H9 (cell line): Measurements from ENCODE around the gene MAP4K3. TPM values are rescaled to one million over a fixed set of nuclear protein-coding genes. Genes with fewer than 3 reads are reported as not detected.

Source experiments
- DNase-seq: peaks from one replicate; pipeline ENCODE4 v3.0.0-alpha.2; 2017
- H2AFZ ChIP-seq: one replicate; pipeline ENCODE4 v1.6.1; 2013; ENCODE audit warnings: mild to moderate bottlenecking, low read length, control low read depth, moderate library complexity
- H2AK5ac ChIP-seq: 2 replicates; pipeline ENCODE4 v1.6.1; 2013; ENCODE audit warnings: low read length, control low read depth, mixed read lengths; ENCODE audit not compliant: insufficient read length
- H2BK120ac ChIP-seq: one replicate; pipeline ENCODE4 v1.6.1; 2013; ENCODE audit warnings: low read depth, mild to moderate bottlenecking, low read length, control low read depth, inconsistent platforms; ENCODE audit not compliant: poor library complexity, severe bottlenecking
- H2BK12ac ChIP-seq: 2 replicates; pipeline ENCODE4 v1.6.1; 2013; ENCODE audit warnings: low read length, control low read depth, mixed read lengths, low read depth; ENCODE audit not compliant: insufficient read length
- H2BK15ac ChIP-seq: 2 replicates; pipeline ENCODE4 v1.6.1; 2013; ENCODE audit warnings: low read depth, low read length, control low read depth
- H2BK20ac ChIP-seq: one replicate; pipeline ENCODE4 v1.6.1; 2013; ENCODE audit warnings: low read depth, mild to moderate bottlenecking, low read length, control low read depth, inconsistent platforms; ENCODE audit not compliant: poor library complexity, severe bottlenecking
- H2BK5ac ChIP-seq: 2 replicates; pipeline ENCODE4 v1.6.1; 2013; ENCODE audit warnings: low read length, control low read depth, mixed read lengths; ENCODE audit not compliant: insufficient read length
- H3K14ac ChIP-seq: 2 replicates; pipeline ENCODE4 v1.6.1; 2013; ENCODE audit warnings: low read length, control low read depth; ENCODE audit not compliant: insufficient read depth
- H3K18ac ChIP-seq: 2 replicates; pipeline ENCODE4 v1.6.1; 2013; ENCODE audit warnings: low read depth, mild to moderate bottlenecking, mixed read lengths, low read length, control low read depth; ENCODE audit not compliant: insufficient read length
- H3K23ac ChIP-seq: 2 replicates; pipeline ENCODE4 v1.6.1; 2013; ENCODE audit warnings: low read length, control low read depth, mixed read lengths, low read depth; ENCODE audit not compliant: insufficient read length
- H3K23me2 ChIP-seq: 2 replicates; pipeline ENCODE4 v1.6.1; 2013; ENCODE audit warnings: low read depth, mild to moderate bottlenecking, mixed read lengths, low read length, control low read depth; ENCODE audit not compliant: insufficient read length, poor library complexity, severe bottlenecking
- H3K27ac ChIP-seq: 2 replicates; pipeline ENCODE4 v1.5.1; 2013; ENCODE audit warnings: low read length, control low read depth, mixed read lengths, low read depth; ENCODE audit not compliant: insufficient read length
- H3K27me3 ChIP-seq: 2 replicates; pipeline ENCODE4 v1.6.1; 2013; ENCODE audit warnings: low read length, control low read depth, inconsistent platforms; ENCODE audit not compliant: insufficient read depth
- H3K4ac ChIP-seq: 2 replicates; pipeline ENCODE4 v1.6.1; 2013; ENCODE audit warnings: low read depth, mild to moderate bottlenecking, control low read depth, inconsistent platforms, low read length, moderate library complexity
- H3K4me1 ChIP-seq: 2 replicates; pipeline ENCODE4 v1.6.1; 2013; ENCODE audit warnings: low read length, control low read depth, inconsistent platforms; ENCODE audit not compliant: insufficient read depth
- H3K4me2 ChIP-seq: 2 replicates; pipeline ENCODE4 v1.6.1; 2013; ENCODE audit warnings: low read length, control low read depth, mixed read lengths; ENCODE audit not compliant: insufficient read length, insufficient read depth
- H3K56ac ChIP-seq: 2 replicates; pipeline ENCODE4 v1.6.1; 2013; ENCODE audit warnings: low read depth, mild to moderate bottlenecking, mixed read lengths, low read length, control low read depth; ENCODE audit not compliant: insufficient read length
- H3K79me1 ChIP-seq: 2 replicates; pipeline ENCODE4 v1.6.1; 2013; ENCODE audit warnings: low read depth, mild to moderate bottlenecking, moderate library complexity, low read length, control low read depth, inconsistent platforms; ENCODE audit not compliant: insufficient read depth, poor library complexity, severe bottlenecking
- H3K79me2 ChIP-seq: 2 replicates; pipeline ENCODE4 v1.6.1; 2013; ENCODE audit warnings: low read length, control low read depth, inconsistent platforms; ENCODE audit not compliant: insufficient read depth
- H3K9ac ChIP-seq: 2 replicates; pipeline ENCODE4 v1.6.1; 2013; ENCODE audit warnings: low read length, control low read depth, mixed read lengths; ENCODE audit not compliant: insufficient read length; ENCODE audit errors: extremely low read depth
- H3K9me3 ChIP-seq: one replicate; pipeline ENCODE4 v1.6.1; 2013; ENCODE audit warnings: low read depth, low read length, inconsistent platforms; ENCODE audit not compliant: control insufficient read depth
- H3T11ph ChIP-seq: one replicate; pipeline ENCODE4 v1.6.1; 2013; ENCODE audit warnings: mild to moderate bottlenecking, low read length, control low read depth, inconsistent platforms
- H4K20me1 ChIP-seq: one replicate; pipeline ENCODE4 v1.6.1; 2013; ENCODE audit not compliant: control insufficient read depth, insufficient read length, insufficient read depth
- H4K5ac ChIP-seq: 2 replicates; pipeline ENCODE4 v1.6.1; 2013; ENCODE audit warnings: low read depth, mild to moderate bottlenecking, mixed read lengths, low read length, control low read depth; ENCODE audit not compliant: insufficient read length
- H4K8ac ChIP-seq: replicated peaks from 2 replicates; pipeline ENCODE4 v1.6.1; 2013; ENCODE audit warnings: low read length, control low read depth, mixed read lengths, low read depth; ENCODE audit not compliant: insufficient read length
- H4K91ac ChIP-seq: 2 replicates; pipeline ENCODE4 v1.6.1; 2013; ENCODE audit warnings: low read depth, mild to moderate bottlenecking, moderate library complexity, mixed read lengths, low read length, control low read depth; ENCODE audit not compliant: insufficient read length
- H3K27ac Mint-ChIP-seq, 3 experiments: 2 replicates in 2 of 3; 3 replicates in 1 of 3; pipeline ENCODE4 v1.8.0; 2020 to 2021; ENCODE audit warnings: mixed read lengths in 3 of 3, mild to moderate bottlenecking in 1 of 3, moderate library complexity in 1 of 3
- H3K27me3 Mint-ChIP-seq: 2 replicates; pipeline ENCODE4 v1.8.0; 2021; ENCODE audit warnings: low read depth, mild to moderate bottlenecking, moderate library complexity, mixed read lengths
- H3K36me3 Mint-ChIP-seq, 3 experiments: 2 replicates in 2 of 3; 3 replicates in 1 of 3; pipeline ENCODE4 v1.8.0; 2020 to 2021; ENCODE audit warnings: low read depth in 3 of 3, mixed read lengths in 3 of 3; ENCODE audit not compliant: insufficient read depth in 1 of 3
- H3K4me1 Mint-ChIP-seq, 2 experiments: 2 replicates each; pipeline ENCODE4 v1.8.0; 2020; ENCODE audit warnings: mixed read lengths in 2 of 2
- H3K4me3 Mint-ChIP-seq, 2 experiments: 2 replicates in 1 of 2; 3 replicates in 1 of 2; pipeline ENCODE4 v1.8.0; 2020 to 2021; ENCODE audit warnings: mild to moderate bottlenecking in 2 of 2, mixed read lengths in 2 of 2, moderate library complexity in 1 of 2
- H3K9me3 Mint-ChIP-seq, 2 experiments: 2 replicates in 1 of 2; 3 replicates in 1 of 2; pipeline ENCODE4 v1.8.0; 2020; ENCODE audit warnings: mild to moderate bottlenecking in 2 of 2, mixed read lengths in 2 of 2, moderate library complexity in 1 of 2
- CTCF ChIP-seq: fragments of 200-600 bp; sonication (generic); conservative IDR thresholded peaks from 3 replicates; pipeline ENCODE4 v1.8.0; 2021; ENCODE audit warnings: antibody characterized with exemption, mild to moderate bottlenecking
- total RNA-seq: library from RNA; stranded (reverse); gene quantifications from 2 replicates; pipeline ENCODE4 v1.2.1, GENCODE V29; 2021

MAP4K3 gene
- total RNA-seq, 1 experiment from 2014 or later, result 37.9 TPM

GRCh38 chr2:39334529-39334928 lies 102.6 kb downstream of the MAP4K3 start:
- no peaks in the 10 kb centered on the region for H3K9me3 ChIP-seq
- no peak overlapping the region for H3K27ac Mint-ChIP-seq
- TF ChIP-seq CTCF, result no peak

More at GRCh38 chr2:39334529-39334928, 102.6 kb downstream of the MAP4K3 start:
- no peak overlapping the region for H3K23ac ChIP-seq
- H3K36me3 Mint-ChIP-seq, result peaks cover 0 to 13% (median 10%) of the 10 kb centered on the region in 3 experiments; a peak in 5 of 7 replicates
- no peak overlapping the region for H2BK12ac ChIP-seq
- no peaks in the 10 kb centered on the region; the same call in 1 of the 2 replicates for H3K4me1 ChIP-seq
- H3K9me3 Mint-ChIP-seq, result no peaks in the 10 kb centered on the region
- H2AFZ ChIP-seq, result no peak overlapping the region
- H2AK5ac ChIP-seq, result no peak overlapping the region
- H2BK120ac ChIP-seq, result no peak overlapping the region
- DNase-seq, result no peak
- H4K5ac ChIP-seq, result no peak overlapping the region
- H3K79me1 ChIP-seq, result no peaks in the 10 kb centered on the region
- no peaks in the 10 kb centered on the region for H3K23me2 ChIP-seq
- no peak overlapping the region for H2BK5ac ChIP-seq
- no peak overlapping the region for H3K4ac ChIP-seq
- H3K14ac ChIP-seq, result no peak overlapping the region
- no peaks in the 10 kb centered on the region for H3K27me3 Mint-ChIP-seq
- H3K9ac ChIP-seq, result no peak overlapping the region
- H3K27me3 ChIP-seq, result no peaks in the 10 kb centered on the region; the same call in 1 of the 2 replicates
- H2BK20ac ChIP-seq, result peak overlapping the region; percentile 45
- no peak overlapping the region for H3T11ph ChIP-seq
- H4K20me1 ChIP-seq, result no peaks in the 10 kb centered on the region
- peaks cover 23 to 24% of the 10 kb centered on the region in 2 experiments for H3K4me1 Mint-ChIP-seq
- no peak overlapping the region for H3K56ac ChIP-seq
- H3K18ac ChIP-seq, result no peak overlapping the region
- no peak overlapping the region for H3K4me2 ChIP-seq
- H3K27ac ChIP-seq, result no peak overlapping the region
- H3K79me2 ChIP-seq, result no peaks in the 10 kb centered on the region; the same call in 1 of the 2 replicates
- H4K8ac ChIP-seq, result no peak overlapping the region
- H2BK15ac ChIP-seq, result no peak overlapping the region
- H3K4me3 Mint-ChIP-seq, result no peak overlapping the region
- H4K91ac ChIP-seq, result no peak overlapping the region
